Esophagus squamous epithelium (tissue), 4 donors: ENCODE measurements around the gene B4GALNT2.

Experiments used
- POLR2A ChIP-seq, 4 donors: fragments of 450-650 bp; IDR thresholded peaks; one replicate each; pipeline ENCODE4 v1.6.1; 2017; ENCODE audit warnings: antibody characterized with exemption in 4 of 4, mild to moderate bottlenecking in 4 of 4, moderate library complexity in 3 of 4
- TF ChIP-seq, protein P1 (sequence below), 6 experiments: fragments of 450-650 bp in 4 of 6; fragments of 200-600 bp in 2 of 6; sonication (generic) in 2 of 6; IDR thresholded peaks; one replicate each; pipeline ENCODE4 v1.5.1; 2016 to 2019; ENCODE audit warnings: antibody characterized with exemption in 6 of 6, mild to moderate bottlenecking in 4 of 6, moderate library complexity in 4 of 6

DNA sequence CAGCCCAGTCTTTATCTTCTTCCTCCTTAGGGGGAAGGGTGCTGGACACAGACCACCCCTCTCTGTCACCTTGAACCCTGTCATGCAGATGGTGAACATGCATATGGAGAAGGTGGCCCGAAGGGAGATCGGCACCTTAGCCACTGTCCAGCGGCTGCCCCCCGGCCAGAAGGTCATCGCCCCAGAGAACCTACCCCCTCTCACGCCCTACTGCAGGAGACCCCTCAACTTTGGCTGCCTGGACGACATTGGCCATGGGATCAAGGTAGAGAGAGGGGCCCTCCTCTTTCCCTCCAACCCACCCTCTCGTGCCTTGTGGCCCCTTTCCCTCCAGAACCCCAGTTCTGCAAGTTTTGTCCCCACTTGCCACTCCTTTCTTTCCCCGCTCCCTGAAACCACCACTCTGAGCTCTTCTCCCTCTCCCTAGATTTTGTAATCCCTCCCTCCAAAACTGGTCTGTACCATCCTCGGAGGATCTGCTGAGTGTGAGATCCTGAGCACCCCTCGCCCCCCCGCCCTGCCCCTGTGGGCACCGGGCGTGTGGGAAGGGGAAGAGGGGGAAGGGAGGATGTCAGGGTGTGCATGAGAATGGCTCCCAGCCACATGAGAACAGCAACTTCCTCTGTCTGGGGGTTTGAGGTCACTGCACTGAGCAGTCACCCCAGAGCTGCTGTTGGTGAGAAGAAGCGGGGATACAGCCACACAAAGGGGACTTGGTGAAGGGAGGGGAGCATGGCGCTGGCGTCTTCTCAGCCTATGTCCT is 85.3 kb downstream of the B4GALNT2 start:
- TF ChIP-seq, protein P1, sequence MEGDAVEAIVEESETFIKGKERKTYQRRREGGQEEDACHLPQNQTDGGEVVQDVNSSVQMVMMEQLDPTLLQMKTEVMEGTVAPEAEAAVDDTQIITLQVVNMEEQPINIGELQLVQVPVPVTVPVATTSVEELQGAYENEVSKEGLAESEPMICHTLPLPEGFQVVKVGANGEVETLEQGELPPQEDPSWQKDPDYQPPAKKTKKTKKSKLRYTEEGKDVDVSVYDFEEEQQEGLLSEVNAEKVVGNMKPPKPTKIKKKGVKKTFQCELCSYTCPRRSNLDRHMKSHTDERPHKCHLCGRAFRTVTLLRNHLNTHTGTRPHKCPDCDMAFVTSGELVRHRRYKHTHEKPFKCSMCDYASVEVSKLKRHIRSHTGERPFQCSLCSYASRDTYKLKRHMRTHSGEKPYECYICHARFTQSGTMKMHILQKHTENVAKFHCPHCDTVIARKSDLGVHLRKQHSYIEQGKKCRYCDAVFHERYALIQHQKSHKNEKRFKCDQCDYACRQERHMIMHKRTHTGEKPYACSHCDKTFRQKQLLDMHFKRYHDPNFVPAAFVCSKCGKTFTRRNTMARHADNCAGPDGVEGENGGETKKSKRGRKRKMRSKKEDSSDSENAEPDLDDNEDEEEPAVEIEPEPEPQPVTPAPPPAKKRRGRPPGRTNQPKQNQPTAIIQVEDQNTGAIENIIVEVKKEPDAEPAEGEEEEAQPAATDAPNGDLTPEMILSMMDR (IDR thresholded peaks at IDR 0.05): no peak
- peak in 1 of 4 donors; percentile 21 for TF ChIP-seq POLR2A (IDR thresholded peaks at IDR 0.05)
